ENCODE measurements around the gene TBC1D14.

GRCh38 chr4:7016512-7016911 is 106.9 kb downstream of the TBC1D14 start:
- TF ChIP-seq BACH1 (IDR thresholded peaks at IDR 0.05; ENCODE audit: low read length) (no peak), CTCF (IDR thresholded peaks at IDR 0.05; ENCODE audit: control extremely low read depth in 1 of 3, insufficient read depth in 1 of 3, low read depth in 1 of 3, low read length in 3 of 3) (no peak), SP4 (IDR thresholded peaks at IDR 0.05; ENCODE audit: low read length) (no peak), EGR1 (IDR thresholded peaks at IDR 0.05; ENCODE audit: borderline replicate concordance, low read depth, low read length) (no peak), POLR2AphosphoS5 (IDR thresholded peaks at IDR 0.05; ENCODE audit: low read depth, low read length) (no peak)
